UCSD-AML1 (cell line): ENCODE results near the gene SLC7A7.
A peak's percentile ranks its signal among the peaks of the same experiment; 100 is the strongest.
"Not testable (repeated sequence)": the region's sequence is repeated elsewhere in the genome, so short reads cannot be mapped to it uniquely, and the experiment has no call there.

Experiments
- DNase-seq: peaks from one replicate; lab custom pipeline; 2025; ENCODE audit not compliant: unreplicated experiment; lab: John Stamatoyannopoulos, UW

SLC7A7 gene

DNA sequence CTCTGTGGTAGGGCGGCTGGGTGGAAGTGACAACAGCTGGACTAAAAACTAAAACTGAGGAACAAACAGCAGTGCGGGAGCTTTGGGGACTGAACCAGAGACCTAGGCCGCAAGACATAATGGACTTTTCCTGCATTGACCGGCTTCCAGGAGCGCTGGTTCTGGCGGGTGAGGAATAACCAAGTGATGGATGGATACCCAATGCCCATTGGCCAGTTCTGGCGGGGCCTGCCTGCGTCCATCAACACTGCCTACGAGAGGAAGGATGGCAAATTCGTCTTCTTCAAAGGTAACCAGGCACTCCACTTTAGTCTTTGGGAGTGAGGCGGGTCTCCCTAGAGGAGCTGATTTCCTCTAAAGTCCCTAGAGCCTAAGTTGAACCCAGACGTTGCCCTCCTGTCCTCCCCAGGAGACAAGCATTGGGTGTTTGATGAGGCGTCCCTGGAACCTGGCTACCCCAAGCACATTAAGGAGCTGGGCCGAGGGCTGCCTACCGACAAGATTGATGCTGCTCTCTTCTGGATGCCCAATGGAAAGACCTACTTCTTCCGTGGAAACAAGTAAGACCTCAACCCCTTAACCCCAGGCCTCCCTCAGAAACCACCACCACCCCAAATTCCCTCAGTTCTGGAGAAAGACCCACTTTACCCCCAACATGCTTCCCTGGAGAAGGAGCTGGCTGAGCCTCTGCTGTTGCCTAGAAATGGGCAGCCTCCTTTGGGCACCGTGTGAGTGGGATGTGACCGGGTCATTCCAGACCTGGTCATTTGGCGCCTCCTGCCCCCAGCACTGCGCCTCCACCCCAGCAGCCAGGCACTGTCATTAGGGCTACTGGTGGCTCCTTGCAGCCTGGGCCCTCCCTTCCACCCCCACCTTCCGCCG, 29.2 kb upstream of the SLC7A7 start:
- DNase-seq = no peak

DNA sequence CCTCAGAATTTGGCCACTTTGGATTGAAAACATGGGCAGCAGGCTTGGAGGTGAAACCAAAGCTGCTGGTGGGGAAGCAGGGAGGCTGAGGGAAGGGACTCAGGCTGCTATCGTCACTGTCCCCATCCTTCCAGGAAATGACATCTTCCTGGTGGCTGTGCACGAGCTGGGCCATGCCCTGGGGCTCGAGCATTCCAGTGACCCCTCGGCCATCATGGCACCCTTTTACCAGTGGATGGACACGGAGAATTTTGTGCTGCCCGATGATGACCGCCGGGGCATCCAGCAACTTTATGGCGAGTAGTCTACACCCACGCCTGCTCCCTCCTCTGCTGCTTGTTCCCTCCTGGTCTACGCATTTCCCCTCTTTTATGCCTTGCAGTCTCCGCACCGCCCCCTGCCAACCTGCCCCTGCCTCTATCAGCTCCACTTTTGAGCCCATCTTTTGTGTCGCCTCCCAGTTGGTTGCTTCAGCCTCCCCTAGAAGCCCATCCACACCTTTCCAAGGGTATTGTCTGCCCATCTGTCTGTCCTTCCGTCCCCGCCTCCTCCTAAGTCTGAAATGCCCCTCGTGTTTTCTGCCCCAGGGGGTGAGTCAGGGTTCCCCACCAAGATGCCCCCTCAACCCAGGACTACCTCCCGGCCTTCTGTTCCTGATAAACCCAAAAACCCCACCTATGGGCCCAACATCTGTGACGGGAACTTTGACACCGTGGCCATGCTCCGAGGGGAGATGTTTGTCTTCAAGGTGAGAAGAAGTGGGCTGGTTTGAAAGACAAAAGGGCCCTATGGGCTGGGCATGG, 28.1 kb upstream of the SLC7A7 start:
- no peak for DNase-seq

DNA sequence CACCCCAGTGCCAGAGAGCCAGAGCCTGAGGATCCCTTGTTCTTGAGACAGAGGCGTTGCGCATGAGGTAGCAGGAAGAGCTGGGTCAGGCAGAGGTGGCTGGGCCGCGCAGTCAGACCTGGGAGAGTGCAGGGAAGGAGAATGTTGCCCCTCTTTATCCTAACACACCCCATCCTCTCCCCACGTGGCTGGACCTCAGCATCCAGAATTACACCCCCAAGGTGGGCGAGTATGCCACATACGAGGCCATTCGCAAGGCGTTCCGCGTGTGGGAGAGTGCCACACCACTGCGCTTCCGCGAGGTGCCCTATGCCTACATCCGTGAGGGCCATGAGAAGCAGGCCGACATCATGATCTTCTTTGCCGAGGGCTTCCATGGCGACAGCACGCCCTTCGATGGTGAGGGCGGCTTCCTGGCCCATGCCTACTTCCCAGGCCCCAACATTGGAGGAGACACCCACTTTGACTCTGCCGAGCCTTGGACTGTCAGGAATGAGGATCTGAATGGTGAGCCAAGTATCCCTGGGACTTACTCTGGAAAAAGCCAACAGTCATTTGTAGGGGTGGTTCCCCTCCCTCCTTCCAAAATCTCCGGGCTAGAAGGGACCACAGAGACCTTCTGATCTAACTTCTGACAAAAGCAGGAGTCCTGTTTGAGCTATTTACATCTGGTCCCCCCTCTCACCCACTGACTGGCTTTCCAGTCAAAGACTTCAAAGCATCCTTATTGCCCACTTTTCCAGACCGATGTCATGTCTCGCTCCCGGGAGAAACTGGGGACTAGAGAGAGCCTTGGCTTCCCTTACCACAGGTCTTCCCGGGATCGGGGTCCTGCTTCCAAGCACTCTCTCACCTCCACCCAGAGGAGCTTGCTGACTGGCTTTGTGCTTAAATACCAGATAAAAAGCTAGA, 27.2 kb upstream of the SLC7A7 start:
- no peak for DNase-seq

DNA sequence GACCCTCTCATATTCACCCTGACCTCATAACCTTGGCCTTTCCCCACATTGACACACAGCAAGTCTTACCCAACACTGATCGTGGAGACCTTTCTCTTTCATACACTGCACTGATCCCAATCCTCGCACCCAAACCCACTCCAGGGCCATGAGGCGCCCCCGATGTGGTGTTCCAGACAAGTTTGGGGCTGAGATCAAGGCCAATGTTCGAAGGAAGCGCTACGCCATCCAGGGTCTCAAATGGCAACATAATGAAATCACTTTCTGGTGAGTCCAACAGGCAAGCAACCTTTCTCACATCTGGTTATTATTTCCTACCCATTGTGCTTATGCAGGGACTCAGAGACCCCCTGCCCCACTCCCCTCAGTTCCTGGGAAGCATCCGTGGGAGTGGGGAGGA, 26.5 kb upstream of the SLC7A7 start:
- DNase-seq = no peak

DNA sequence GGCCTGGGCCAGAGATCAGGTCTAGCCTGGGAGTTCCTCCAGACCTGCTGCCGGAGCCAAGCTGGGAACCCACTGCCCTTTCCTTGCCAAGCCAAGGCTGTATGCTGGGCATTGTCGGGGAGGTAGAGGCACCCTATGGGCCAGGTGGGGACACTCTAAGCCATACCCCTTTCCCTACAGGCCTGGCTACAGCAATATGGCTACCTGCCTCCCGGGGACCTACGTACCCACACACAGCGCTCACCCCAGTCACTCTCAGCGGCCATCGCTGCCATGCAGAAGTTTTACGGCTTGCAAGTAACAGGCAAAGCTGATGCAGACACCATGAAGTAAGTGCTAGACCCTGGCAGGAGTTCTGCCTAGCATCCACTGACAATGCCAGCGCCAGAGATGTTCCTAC, 26.1 kb upstream of the SLC7A7 start:
- DNase-seq = no peak

DNA sequence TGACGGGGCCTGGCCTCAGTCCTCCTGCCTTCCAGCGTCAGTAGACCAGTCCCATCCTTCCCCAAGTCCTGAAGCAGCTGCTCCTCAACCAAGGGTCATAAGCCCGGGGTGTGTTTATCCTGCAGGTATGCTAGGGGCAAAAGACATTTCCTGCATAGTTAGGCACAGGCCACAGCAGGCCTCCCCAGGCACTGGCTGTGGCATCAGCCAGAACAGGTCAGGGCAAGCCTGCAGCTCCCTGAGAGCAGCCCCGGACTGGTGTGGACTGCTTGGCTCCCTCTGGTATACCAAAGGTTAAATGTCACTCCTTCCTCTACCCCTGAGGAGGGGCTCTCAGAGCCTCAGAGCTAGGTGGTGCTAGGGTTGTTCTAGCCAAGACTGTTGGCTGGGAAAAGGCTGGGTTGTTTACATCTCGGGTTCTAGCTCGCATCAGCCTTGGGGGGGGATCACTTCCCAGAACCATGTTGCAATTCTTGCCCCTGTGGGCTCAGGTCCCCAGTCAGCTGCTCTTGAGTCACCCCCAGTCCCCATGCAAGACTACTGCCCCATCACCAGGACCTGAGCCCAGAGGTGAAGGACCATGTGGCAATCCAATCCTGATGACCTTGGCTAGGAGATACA, 24.0 kb upstream of the SLC7A7 start:
- no peak for DNase-seq

DNA sequence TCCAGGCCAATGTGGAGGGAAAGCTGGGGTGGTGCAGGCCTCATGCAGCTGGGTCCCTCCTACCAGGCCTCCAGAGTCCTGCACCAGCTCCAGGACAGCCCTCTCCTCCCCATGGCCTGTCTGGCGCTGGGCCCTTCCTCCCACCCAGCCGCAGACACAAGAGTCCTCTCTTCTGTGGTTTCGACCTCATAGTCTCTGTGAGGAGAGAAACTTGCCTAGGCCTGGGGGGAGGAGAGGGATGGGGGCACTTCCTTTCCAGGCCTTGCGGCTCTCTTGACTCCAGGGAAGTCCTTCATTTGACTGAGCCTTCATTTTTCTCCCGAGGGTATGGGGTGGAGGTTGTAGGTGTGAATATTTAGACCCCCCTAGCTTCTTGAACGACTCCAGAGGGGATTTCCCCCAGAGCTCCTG, 23.4 kb upstream of the SLC7A7 start:
- DNase-seq = peak; percentile 76

DNA sequence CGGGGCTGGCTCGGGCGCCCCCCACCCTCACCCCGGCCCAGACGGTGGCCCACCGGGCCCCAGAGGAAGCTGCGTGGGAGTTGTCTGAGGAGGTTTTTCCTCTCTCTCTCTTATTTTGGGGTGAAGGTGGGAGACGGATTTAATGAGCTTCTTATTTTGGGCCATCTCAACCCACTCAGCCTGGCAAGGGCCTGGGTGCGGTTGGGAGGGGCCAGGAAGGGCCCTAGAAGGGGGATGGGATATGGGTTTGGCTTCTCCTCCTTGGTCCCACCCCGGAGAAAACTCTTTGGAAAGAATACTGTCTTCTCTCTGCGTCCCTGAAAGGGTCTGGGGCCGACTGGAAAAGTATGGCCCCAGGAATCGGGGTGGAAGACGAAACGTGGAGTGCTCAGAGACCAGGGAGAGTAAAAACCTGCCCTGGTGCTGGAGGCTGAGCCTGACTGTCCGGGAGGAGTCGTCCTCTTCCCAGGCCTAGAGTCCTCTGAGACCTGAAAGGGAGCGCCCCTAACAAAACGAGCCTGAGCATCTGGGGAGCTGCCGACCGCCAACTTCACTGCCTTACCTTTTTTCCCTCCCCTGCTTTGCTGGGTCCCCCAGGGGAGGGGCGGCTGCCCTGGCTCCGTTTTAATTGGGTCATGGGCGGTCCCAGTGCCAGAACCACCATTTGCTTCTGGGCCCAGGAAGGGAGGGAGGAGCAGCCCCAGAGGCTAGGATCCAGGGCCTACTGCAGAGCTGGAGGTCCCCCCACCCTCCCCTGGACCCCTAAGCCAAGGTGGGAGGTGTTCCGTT, 22.7 kb upstream of the SLC7A7 start:
- peak; percentile 64 for DNase-seq

DNA sequence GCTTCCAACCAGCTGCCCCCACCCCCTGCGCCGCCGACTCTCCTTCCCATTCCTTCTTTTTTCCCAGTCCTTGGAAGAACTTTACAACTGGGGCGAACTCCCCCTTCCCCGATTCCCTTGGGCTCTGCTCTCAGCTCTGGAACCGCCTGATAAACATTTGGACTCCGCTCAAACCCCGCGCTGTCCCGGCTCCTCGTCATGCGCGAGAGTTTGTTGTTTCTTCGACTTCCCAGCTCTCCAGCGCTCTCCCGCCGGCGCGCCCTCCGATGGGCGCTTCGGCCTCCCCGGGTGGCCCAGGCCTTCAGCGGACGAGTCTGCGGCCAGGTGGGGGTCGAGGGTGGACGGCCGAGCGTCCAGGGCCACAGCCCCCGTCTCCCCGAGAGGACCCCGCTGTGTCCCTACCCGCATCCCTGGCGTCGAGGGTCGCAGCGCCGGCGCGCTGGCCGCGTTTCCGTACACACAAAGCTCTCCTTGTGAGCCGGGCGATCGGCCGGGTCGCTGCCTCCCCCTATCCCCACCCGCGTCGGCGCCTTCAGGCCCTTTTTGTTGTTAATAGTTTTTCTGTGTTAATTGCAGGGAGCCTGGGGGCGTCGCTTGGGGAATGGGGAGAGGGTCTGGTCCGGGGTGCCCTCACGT, 22.0 kb upstream of the SLC7A7 start:
- peak; percentile 52 for DNase-seq

DNA sequence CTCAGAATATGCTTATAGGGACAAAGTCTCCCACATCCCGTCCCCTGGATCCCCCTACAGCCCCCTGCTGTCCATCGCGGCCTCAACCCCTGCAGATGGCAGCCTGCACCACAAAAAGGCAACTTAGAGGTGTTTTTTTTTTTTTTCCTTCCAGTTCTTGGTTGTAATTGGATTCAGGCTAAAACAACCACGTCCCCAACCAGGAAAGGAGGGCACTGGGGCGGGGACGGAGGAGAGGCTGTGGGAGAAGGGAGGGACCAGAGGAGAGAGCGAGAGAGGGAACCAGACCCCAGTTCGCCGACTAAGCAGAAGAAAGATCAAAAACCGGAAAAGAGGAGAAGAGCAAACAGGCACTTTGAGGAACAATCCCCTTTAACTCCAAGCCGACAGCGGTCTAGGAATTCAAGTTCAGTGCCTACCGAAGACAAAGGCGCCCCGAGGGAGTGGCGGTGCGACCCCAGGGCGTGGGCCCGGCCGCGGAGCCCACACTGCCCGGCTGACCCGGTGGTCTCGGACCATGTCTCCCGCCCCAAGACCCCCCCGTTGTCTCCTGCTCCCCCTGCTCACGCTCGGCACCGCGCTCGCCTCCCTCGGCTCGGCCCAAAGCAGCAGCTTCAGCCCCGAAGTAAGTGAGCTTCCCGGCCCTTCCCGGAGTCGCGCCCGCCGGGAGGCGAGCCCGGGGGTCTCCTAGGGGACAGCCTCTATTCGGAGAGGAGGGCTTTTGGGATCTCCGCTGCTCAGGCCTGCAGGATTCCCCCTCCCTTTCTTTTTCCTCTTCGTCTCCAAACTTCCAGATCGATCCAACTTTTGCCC, 21.3 kb upstream of the SLC7A7 start, which contains the start of gene MMP14:
Gene MMP14 (plus strand): TSS at position 285 of the 813 bp plus-strand sequence. CDS start 233 bp downstream, at position 518.
- peak; percentile 81 for DNase-seq

DNA sequence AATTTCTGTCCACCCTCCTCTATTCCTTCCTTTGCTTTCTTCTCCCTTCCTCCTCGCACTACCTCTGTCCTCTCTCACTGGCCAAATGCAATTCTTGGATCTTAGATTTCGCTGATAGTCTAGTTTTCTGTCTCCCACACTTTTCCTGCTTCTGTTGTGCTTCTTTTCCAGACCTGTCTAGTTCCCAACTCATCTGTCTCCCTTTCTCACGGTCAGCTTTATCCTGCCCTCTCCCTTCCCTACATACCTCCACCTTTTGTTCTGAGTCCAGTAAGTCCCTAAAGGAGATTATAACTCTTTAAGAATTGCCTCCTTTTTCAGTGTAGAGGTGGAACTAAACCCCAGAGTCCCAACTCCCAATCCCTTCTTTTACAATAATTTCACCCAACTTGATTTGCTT, 20.3 kb upstream of the SLC7A7 start:
- no peak for DNase-seq

DNA sequence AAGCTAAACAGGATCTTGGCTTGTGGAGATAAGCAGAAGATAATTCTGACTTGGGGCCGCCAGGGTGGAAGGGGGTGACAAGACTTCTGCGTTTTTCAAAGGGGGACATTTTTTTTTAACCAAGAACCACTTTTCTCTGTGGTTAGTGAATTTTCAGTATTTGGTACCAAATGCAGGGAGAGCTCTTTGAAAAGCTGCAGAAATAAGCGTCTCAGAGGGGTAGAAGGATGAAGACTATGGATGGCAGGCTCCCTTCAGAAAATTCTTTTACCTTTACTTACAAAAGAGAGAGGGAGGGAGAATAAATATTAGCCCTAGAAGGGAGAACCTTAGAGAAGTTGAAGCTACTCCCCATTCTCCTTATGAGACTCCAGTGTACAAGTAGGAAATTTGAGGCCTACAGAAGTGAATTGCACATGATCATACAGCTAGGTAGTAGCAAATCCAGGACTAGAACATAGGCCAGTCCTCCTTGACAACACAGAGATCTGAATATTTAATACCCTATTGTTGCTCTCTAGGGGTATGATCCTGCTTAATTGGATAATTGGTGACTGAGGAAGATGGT, 15.3 kb upstream of the SLC7A7 start:
- DNase-seq = no peak

DNA sequence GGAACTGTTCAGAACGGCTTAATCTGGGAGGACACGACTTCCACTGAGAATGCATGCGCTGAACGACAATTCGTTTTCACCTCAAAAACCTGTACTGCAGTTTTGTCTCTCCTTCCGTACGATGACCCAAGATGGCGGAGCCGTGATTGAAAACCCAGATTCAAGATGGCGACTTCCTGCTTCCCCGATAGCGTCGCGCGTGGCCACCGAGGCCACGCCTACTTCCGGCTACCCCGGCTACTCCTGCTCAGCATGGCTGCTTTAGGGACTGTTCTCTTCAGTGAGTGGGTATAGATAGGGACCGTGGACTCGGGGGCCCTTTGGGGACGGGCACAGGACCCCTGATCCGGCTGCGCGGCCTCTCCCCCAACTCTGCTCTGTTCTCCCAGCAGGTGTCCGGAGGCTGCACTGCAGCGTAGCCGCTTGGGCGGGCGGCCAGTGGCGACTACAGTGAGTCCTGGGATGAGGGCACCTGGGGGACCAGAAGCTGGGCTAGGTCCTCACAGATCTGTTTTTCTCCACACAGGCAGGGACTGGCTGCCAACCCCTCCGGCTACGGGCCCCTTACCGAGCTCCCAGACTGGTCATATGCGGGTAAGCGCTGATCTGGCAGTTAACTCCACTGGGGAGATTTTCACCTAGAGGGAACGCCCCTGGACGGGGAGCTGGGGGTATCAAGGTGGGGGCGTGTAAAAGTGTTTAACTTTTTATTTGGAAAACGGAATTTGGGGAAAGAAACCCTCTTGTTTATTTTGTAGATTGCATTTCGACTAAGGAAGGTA, 14.6 kb upstream of the SLC7A7 start, which contains the start of gene MRPL52:
Gene MRPL52 (plus strand): TSS at position 227 of the 782 bp plus-strand sequence. CDS start 26 bp downstream, at position 253.
- DNase-seq = peak; percentile 91

DNA sequence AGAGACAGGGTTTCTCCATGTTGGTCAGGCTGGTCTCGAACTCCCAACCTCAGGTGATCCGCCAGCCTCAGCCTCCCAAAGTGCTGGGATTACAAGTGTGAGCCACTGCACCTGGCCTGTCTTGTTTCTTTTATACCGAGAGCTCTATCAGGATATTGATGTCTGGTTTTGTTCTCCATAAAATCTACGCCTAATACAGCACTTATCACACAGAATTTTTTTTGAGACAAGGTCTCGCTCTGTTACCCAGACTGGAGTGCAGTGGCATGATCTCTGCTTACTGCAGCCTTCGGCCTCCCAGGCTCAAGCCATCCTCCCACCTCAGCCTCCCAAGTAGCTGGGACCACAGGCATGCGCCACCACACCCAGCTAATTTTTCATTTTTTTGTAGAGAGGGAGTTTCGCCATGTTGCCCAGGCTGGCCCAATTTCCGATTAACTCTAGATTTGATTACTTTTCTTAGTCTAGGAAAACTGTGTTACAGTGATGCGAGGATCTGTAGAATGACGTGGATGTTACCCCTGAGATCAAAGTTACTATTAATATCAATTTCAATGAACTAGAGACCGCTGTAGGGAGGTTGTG, 13.9 kb upstream of the SLC7A7 start:
- not testable (repeated sequence) for DNase-seq

DNA sequence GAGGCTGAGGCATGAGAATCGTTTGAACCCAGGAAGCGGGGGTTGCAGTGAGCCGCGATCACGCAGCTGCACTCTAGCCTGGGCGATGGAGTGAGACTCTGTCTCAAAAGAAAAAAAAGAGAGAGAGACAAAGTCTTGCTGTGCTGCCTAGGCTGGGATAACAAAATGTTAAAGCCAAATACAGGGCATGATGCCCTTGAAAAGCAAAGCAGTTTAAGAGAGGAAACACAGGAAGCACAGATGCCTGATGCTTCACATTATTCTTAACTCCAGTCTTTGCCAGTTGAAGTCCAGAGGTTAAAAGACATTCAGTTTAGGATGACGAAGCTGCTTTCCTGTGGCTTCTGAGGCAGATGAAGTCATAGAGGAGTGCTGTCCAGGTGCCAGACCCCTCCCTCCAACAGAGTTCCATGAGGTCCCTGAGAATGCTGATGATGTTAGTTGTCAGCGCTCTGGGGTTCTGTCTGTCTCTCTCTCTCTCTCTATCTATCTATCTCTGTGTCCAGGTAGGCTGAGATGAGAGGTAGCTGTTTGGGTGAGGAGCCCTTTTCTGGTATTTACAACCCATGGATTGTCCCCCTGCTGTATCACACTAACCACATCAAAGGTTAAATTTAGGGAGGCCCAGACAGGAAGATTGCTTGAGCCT, 9.6 kb upstream of the SLC7A7 start:
- no peak for DNase-seq

DNA sequence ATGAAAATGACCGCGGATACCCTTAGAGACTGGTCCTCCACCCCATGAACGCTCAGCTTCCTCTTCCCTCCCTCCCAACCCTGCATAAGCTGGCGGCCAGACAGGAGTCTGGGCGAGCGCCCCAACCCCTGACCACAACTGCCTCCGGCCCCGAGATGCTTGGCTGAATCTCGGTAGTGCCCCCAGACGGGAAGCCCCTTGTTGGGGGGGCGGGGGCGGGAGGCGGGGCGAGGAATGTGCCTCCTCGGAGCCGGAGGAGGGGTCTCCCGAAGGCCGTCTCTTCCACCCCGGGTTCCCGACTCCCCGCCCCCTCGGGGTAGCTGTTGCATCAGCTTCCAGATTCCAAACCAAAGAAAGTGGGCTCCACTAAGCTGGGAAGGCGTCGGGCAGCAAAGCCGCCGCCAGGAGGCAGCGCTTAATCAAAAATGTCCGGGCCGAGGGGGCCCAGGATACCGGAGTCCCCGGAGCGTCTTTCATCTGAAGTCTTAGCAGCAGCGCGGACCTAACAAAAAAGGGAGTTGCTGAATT, 7.4 kb upstream of the SLC7A7 start:
- DNase-seq = peak; percentile 87
